Measurements from ENCODE around the gene C1orf50.
A peak's percentile ranks its signal among the peaks of the same experiment; 100 is the strongest.
"Not testable (repeated sequence)": the region's sequence is repeated elsewhere in the genome, so short reads cannot be mapped to it uniquely, and the experiment has no call there.

C1orf50 gene

GRCh38 chr1:42740851-42741580, 26.0 kb upstream of the C1orf50 start:
- DNase-seq: no peak

- DNase-seq: no peak
Observed at GRCh38 chr1:42741706-42742105, 25.3 kb upstream of the C1orf50 start.

- no peak for DNase-seq
Observed at GRCh38 chr1:42742141-42742540, 24.9 kb upstream of the C1orf50 start.

GRCh38 chr1:42742617-42743316, 24.3 kb upstream of the C1orf50 start:
- DNase-seq: no peak

- no peak for DNase-seq
Observed at GRCh38 chr1:42743317-42744147, 23.5 kb upstream of the C1orf50 start.

- DNase-seq: no peak
Observed at GRCh38 chr1:42744148-42744413, 23.0 kb upstream of the C1orf50 start.

- DNase-seq: no peak
Observed at GRCh38 chr1:42745851-42746250, 21.2 kb upstream of the C1orf50 start.

GRCh38 chr1:42746436-42747105, 20.5 kb upstream of the C1orf50 start:
- no peak for DNase-seq

GRCh38 chr1:42747125-42747524, 19.9 kb upstream of the C1orf50 start:
- no peak for DNase-seq

GRCh38 chr1:42748021-42748420, 19.0 kb upstream of the C1orf50 start:
- DNase-seq: no peak

- DNase-seq: no peak
Observed at GRCh38 chr1:42748461-42749410, 18.3 kb upstream of the C1orf50 start.

GRCh38 chr1:42750041-42750440, 17.0 kb upstream of the C1orf50 start:
- no peak for DNase-seq

GRCh38 chr1:42751511-42752070, 15.5 kb upstream of the C1orf50 start:
- DNase-seq: not testable (repeated sequence)

GRCh38 chr1:42752284-42752683, 14.8 kb upstream of the C1orf50 start:
- DNase-seq: no peak

GRCh38 chr1:42753070-42753469, 14.0 kb upstream of the C1orf50 start:
- peak; percentile 52 for DNase-seq

GRCh38 chr1:42756956-42757891, 9.8 kb upstream of the C1orf50 start:
- peak; percentile 58 for DNase-seq

GRCh38 chr1:42757892-42758275, 9.2 kb upstream of the C1orf50 start:
- DNase-seq: no peak

GRCh38 chr1:42758641-42759040, 8.4 kb upstream of the C1orf50 start:
- no peak for DNase-seq

GRCh38 chr1:42759114-42759513, 7.9 kb upstream of the C1orf50 start:
- DNase-seq: no peak

GRCh38 chr1:42761567-42761966, 5.5 kb upstream of the C1orf50 start:
- DNase-seq: no peak

GRCh38 chr1:42762269-42762668, 4.8 kb upstream of the C1orf50 start:
- DNase-seq: no peak
